ENCODE measurements around the gene KCNT2. TPM values are rescaled to one million over a fixed set of nuclear protein-coding genes. Genes with fewer than 3 reads are reported as not detected.

KCNT2 gene
- total RNA-seq, 1 experiment from 2014 or later: 0.41 TPM

- Histone ChIP-seq H3K27me3 (ENCODE audit: control insufficient read depth, insufficient read depth, low read length) (no peaks in the 10 kb centered on the region), H3K9me3 (ENCODE audit: control insufficient read depth, insufficient read depth, low read depth, low read length) (no peaks in the 10 kb centered on the region), H3K4me1 (ENCODE audit: control insufficient read depth, insufficient read depth, low read length) (no peaks in the 10 kb centered on the region), H3K4me3 (ENCODE audit: low read depth in 2 of 2, low read length in 2 of 2) (no peak overlapping the region), H3K36me3 (ENCODE audit: control insufficient read depth, insufficient read depth, low read length) (no peaks in the 10 kb centered on the region), H3K27ac (ENCODE audit: low read length) (no peak overlapping the region)
- CTCF ChIA-PET: no interaction called here
- ATAC-seq: no peak
- in situ Hi-C loops (cut with HindIII; ENCODE audit: low pct_unique_long_range_greater_than_20kb, low sequenced_read_pairs): no loop called here
- TF ChIP-seq POLR2AphosphoS5 (IDR thresholded peaks at IDR 0.05; ENCODE audit: low read depth, low read length) (no peak), SIN3A (IDR thresholded peaks at IDR 0.05; ENCODE audit: borderline replicate concordance, insufficient read depth, low read depth, low read length) (no peak), TCF7L2 (IDR thresholded peaks at IDR 0.05; ENCODE audit: low read depth, low read length) (no peak), REST (IDR thresholded peaks at IDR 0.05; ENCODE audit: insufficient read depth in 1 of 2, low read depth in 2 of 2, low read length in 1 of 2) (no peak)
- TF ChIP-seq, protein P1, sequence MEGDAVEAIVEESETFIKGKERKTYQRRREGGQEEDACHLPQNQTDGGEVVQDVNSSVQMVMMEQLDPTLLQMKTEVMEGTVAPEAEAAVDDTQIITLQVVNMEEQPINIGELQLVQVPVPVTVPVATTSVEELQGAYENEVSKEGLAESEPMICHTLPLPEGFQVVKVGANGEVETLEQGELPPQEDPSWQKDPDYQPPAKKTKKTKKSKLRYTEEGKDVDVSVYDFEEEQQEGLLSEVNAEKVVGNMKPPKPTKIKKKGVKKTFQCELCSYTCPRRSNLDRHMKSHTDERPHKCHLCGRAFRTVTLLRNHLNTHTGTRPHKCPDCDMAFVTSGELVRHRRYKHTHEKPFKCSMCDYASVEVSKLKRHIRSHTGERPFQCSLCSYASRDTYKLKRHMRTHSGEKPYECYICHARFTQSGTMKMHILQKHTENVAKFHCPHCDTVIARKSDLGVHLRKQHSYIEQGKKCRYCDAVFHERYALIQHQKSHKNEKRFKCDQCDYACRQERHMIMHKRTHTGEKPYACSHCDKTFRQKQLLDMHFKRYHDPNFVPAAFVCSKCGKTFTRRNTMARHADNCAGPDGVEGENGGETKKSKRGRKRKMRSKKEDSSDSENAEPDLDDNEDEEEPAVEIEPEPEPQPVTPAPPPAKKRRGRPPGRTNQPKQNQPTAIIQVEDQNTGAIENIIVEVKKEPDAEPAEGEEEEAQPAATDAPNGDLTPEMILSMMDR (IDR thresholded peaks at IDR 0.05): no peak
- POLR2A ChIA-PET: no interaction called here
- no peak for DNase-seq (ENCODE audit: low read depth, low spot score)
- intact Hi-C loops (cut with micrococcal nuclease; ENCODE audit: unreplicated experiment): no loop called here
- BruUV-seq (replicated peaks): no TSS peak
These were observed 170.6 kb downstream of the KCNT2 start for GRCh38 chr1:196437671-196438070.

GRCh38 chr1:196433000-196433399, 175.2 kb downstream of the KCNT2 start:
- Histone ChIP-seq H3K27ac (ENCODE audit: low read length) (no peak overlapping the region), H3K4me3 (ENCODE audit: low read depth in 2 of 2, low read length in 2 of 2) (no peak overlapping the region), H3K27me3 (ENCODE audit: control insufficient read depth, insufficient read depth, low read length) (no peaks in the 10 kb centered on the region), H3K36me3 (ENCODE audit: control insufficient read depth, insufficient read depth, low read length) (no peaks in the 10 kb centered on the region), H3K9me3 (ENCODE audit: control insufficient read depth, insufficient read depth, low read depth, low read length) (no peaks in the 10 kb centered on the region), H3K4me1 (ENCODE audit: control insufficient read depth, insufficient read depth, low read length) (no peaks in the 10 kb centered on the region)
- in situ Hi-C loops (cut with HindIII; ENCODE audit: low pct_unique_long_range_greater_than_20kb, low sequenced_read_pairs) (no loop called here), intact Hi-C loops (cut with micrococcal nuclease; ENCODE audit: unreplicated experiment) (no loop called here)
- no peak for DNase-seq (ENCODE audit: low read depth, low spot score)
- TF ChIP-seq POLR2AphosphoS5 (IDR thresholded peaks at IDR 0.05; ENCODE audit: low read depth, low read length) (no peak), TCF7L2 (IDR thresholded peaks at IDR 0.05; ENCODE audit: low read depth, low read length) (no peak), SIN3A (IDR thresholded peaks at IDR 0.05; ENCODE audit: borderline replicate concordance, insufficient read depth, low read depth, low read length) (no peak), REST (IDR thresholded peaks at IDR 0.05; ENCODE audit: insufficient read depth in 1 of 2, low read depth in 2 of 2, low read length in 1 of 2) (no peak)
- TF ChIP-seq, protein P1 (IDR thresholded peaks at IDR 0.05): no peak
- POLR2A ChIA-PET: no interaction called here
- CTCF ChIA-PET: no interaction called here
- no peak for ATAC-seq
- no TSS peak for BruUV-seq (replicated peaks)
